ENCODE results near the gene ATXN3.
"Not testable (repeated sequence)": the region's sequence is repeated elsewhere in the genome, so short reads cannot be mapped to it uniquely, and the experiment has no call there.

ATXN3 gene

DNA sequence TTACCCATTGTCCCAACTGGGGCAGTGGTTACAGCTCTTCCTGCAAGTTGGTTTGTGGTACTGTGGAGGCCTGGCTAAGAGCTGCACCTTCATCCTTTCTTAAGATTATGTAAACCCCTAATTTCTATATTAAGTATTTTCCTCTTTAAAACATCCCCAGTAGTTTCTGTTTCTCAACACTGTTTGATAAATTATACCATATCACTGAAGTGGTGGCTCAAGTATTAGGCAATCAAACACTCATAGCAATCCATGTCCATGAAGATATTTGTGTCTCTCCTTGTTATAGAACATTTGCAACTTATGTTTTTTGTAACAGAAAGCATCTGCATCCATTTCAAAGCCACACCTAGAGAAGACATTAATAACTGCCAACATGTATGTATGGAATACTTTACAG lies 31.8 kb downstream of the ATXN3 start:
- no peak for DNase-seq (ENCODE audit: low read depth in 4 of 4, low spot score in 1 of 4)

DNA sequence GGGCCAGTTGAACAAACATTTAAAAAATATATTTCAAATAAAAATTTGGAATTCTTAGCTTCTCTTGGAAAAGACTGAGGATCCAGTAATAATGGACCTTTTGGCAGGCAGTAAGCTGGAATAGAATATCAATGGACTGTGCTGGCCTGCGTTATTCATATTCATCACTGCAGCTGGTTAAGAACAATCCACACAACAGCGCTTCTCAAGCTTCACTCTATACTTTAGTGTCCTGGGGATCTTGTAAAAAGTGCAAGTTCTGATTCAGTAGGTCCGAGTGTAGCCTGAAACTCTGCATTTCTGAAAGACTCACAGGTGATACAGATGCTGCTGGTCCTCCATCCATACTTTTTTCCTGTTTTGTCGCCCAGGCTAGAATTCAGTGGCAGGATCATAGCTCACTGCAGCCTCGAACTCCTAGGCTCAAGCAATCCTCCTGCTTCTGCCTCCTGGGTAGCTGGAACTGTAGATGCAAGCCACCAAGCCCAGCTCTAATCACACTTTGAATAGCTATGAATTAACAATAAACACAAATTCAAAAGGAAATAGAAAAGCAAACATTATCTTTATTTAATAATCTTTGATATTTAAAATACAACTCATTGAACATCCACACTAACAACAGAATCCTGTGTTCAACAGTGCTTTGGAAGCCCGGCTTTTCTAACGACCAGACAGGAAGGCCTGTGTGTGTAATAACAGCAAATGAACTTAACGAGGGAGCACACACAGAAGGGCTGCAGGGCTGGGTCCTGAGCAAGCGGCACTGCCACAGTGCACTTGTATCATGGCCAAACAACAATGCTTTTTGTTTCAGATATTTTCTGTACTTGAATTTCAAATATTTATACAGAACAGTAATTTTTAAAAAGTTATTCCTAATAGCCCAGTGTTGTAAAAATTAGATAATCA lies 48.1 kb downstream of the ATXN3 start:
- no peak for DNase-seq (ENCODE audit: low read depth in 4 of 4, low spot score in 1 of 4)

DNA sequence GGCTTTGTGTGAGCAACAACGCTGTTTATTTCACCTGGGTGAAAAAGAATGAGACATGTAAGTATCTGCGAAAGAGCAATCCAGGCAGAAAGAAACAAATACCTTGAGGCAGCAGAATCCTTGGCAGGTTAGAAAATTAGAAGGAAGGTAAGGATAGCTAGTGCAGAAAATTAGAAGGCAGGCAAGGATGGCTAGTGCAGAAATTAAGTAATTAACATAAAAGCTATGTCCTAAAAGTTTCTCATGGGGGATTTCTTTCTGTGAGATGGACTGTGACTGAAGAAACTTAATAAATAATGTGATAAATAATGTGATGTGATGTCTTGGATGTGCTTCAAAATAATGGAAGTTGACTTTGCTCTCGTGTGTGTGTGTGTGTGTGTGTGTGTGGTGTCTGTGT lies 56.6 kb downstream of the ATXN3 start:
- no peak for DNase-seq (ENCODE audit: low read depth in 4 of 4, low spot score in 1 of 4)

DNA sequence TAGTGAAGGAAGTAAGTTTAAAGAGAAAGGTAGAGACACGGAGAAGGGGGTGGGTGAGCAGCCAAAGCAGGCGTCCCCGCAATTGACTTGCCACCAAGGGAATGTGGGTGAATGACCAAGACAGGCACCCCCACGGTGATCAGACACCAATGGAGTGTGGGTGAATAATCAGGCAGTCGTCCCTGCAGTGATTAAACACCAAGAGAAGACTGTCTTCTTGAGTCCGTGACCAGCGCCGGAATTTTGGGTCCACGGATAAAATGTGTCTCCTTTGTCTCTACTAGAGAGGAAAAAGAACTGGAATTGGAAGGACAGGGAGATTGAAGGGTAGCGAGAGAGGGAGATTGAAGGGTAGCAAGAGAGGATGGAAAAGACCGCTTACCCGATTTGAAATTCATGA lies 57.2 kb downstream of the ATXN3 start:
- not testable (repeated sequence) for DNase-seq (ENCODE audit: low read depth in 4 of 4, low spot score in 1 of 4)

DNA sequence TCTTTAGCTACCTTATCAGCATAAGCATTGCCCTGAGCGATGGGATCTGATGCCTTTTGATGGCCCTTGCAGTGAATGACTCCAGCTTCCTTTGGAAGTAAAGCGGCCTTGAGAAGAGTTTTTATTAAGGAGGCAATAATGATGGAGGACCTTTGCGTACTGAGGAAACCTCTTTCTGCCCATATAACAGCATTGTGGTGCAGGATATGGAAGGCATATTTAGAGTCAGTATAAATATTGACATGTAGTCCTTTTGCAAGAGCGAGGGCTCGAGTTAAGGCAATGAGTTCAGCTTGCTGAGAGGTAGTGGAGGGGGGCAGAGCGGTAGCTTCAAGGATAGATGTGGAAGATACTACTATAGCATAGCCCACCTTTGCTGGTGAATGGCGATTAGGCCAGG lies 60.5 kb downstream of the ATXN3 start:
- DNase-seq (ENCODE audit: low read depth in 4 of 4, low spot score in 1 of 4): not testable (repeated sequence)

DNA sequence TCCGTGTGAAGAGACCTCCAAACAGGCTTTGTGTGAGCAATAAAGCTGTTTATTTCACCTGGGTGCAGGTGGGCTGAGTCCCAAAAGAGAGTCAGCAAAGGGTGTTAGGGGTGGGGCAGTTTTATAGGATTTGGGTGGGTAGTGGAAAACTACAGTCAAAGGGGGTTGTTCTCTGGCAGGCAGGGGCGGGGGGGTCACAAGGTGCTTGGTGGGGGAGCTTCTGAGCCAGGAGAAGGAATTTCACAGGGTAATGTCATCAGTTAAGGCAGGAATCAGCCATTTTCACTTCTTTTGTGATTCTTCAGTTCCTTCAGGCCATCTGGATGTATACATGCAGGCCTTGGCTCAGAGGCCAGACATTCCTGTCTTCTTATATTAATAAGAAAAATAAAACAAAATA lies 64.6 kb downstream of the ATXN3 start:
- DNase-seq (ENCODE audit: low read depth in 4 of 4, low spot score in 1 of 4): not testable (repeated sequence)

DNA sequence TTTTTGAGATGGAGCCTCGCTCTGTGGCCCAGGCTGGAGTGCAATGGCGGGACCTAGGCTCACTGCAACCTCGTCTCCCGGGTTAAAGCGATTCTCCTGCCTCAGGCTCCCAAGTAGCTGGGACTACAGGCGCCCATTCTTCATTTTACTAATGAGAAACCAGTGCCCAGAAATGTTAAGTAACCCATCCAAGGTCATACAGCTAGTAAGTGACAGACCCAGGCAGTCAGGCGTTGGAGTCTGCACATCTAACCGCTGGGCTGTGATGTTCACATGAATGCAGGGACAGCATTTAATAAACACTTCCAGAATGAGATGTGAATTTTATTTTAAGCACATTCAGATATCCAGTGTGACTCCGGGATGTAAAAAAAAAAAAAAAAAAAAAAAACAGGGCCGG lies 65.2 kb downstream of the ATXN3 start:
- DNase-seq (ENCODE audit: low read depth in 4 of 4, low spot score in 1 of 4): no peak

DNA sequence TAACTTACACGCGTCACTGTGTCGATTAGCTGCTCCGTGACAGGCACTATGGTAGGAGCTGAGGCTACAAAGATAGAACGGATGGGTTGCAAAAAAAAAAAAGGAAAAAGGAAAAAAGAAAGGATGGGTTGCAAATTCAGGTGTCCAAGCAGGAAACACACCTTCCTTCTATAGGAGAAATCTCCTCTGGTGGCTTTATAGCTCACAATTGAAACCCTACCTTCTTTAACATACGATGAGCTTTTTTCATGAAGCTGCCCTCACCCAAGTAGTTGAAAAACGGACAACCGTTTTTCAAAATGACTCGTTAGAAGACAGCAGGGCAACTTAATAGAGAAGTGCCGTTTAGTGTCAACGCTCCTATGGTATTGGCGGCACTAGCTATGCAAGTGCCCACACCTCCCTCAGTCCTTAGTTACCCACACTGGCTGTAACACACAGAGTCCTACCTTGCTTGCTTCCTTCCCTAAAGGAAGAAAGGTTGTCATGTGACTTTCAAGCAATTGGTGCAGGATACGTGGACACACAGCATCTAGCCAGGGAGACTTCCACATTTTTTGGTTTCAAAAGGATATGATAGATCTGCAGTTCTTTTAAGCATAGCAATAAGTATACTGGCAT lies 65.8 kb downstream of the ATXN3 start:
- DNase-seq (ENCODE audit: low read depth in 4 of 4, low spot score in 1 of 4): no peak

DNA sequence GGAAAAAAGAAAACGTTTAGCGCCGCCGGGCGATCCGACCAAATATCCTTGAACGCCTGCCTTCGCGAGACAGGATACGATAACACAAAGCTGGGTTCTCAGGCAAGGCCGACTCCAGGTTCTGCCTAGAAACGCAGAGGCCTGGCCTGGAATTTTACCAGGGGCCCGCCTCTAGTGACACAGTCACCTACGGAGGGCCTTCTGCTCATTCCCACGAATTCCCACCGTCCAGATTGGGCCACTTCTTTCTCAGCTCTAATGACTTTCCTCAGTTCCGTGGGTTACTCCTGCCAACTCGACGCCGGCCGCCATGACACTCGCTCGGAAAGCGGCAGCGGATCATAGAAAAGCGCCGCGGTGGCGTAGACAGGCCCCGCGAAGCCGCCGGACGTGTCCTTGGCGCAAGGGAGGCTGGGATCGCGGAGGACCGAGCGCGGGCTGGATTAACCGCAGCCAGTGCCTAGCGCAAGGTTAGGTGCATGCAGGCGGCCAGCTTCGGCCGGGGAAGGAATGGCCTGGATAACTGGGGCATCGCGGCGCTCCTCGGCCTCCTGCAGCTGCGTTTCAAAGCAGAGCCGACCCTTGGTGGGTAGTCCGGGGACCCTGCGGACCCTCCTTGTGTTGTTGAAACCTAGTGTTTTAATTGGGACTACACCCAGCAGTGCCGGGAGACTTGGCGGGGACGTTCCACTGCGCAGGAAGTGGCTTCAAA lies 66.5 kb downstream of the ATXN3 start, which contains the start of gene TRIP11:
Gene TRIP11 (minus strand): TSS at position 341 of the 712 bp plus-strand sequence. CDS start 374 bp downstream, outside the sequence.
- peak; percentile 79 to 91 (median 89) for DNase-seq (ENCODE audit: low read depth in 4 of 4, low spot score in 1 of 4)

DNA sequence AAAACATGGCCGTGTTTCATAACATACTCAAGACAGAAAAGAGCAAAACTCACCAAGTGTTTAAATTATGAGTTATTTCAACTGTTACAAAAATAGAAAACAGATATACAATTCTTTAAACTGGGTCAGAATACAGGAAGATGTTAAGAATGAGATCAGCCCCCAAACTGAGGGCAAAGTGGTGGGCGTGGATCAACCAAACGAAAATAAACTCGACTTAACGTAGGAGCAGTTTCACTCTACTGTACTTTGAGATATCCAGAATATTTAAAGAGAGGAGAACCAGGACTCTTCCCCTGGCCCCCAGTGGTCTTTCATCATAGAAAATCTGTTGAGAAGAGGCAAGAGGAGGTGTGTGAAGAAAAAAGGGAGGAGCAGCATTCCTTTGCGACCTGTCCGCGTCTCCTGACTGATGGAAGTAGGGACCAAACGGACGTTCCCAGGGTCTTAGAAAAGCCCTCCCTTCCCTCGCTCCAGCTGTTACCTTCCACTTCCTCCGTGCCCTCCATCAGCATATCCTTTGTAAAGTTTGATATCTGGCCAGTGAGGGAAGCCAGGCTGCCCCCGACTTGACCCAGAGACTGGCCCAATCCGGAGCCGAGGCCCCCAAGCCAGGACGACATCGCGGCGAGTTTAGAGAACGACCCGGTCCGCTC lies 67.2 kb downstream of the ATXN3 start:
- DNase-seq (ENCODE audit: low read depth in 4 of 4, low spot score in 1 of 4): peak in 1 of 4 experiments; percentile 2

DNA sequence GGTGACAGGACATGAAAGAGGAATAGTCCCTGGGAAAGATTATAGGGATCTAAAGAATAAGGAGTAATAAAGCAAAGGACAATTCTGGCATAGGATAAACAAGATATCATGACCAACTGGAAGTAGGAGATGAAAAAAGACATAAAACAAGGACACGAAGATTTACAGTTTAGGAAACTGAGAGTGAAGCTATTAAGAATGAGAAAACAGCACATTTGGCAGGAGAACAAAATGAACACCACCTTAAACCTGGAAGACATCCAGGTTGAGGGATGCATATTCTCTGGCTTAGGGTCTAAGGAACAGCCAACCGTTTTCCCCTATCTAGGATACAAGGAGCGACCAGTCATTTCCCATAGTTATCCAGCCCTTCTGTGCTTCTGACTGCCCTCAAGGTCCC lies 68.4 kb downstream of the ATXN3 start:
- no peak for DNase-seq (ENCODE audit: low read depth in 4 of 4, low spot score in 1 of 4)

DNA sequence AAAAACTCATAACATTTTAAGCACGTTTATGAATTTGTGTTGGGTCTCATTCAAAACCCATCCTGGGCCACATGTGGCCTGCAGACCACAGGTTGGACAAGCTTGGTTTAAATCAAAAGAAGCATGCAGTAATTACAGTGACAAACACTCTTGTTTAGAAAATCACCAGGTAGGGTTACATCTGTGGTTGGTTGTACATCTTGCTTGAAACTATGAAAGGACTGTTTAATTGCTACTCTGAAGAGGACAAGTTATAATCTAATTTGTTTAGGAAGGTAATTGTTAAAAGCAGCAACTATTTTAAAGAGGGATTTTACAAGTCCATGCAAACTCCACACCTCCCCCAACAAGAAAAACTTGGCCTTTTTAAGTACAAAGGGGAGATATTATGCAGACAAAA lies 70.5 kb downstream of the ATXN3 start:
- DNase-seq (ENCODE audit: low read depth in 4 of 4, low spot score in 1 of 4): no peak

DNA sequence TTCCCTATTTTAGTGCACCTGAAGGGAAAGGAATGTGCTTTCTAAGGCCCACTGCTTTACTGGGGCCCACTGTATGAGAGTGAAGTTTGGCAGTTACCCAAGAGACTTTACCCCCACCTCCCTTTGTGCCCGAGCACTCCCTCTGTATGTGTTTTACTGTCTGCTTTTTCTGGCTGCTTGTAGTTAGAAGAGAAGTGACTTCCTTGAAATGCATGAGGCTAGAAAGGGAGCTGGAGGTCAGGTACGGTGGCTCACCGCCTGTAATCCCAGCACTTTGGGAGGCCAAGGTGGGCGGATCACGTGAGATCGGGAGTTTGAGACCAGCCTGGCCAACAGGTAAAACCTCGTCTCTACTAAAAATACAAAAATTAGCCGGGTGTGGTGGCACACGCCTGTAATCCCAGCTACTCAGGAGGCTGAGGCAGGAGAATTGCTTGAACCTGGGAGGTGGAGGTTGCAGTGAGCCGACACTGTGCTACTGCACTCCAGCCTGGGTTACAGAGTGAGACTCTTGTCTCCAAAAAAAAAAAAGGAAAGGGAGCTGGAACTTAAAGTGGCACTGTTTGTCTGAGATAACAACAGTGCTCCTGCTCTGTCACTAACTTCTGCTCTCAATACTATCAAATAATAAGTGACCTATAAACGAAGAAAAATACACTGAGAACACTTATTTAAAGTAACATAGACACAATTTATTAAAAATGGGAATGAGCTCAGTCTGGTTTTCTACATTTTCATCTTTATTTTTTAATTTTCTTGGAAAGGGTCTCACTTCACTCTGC lies 72.3 kb downstream of the ATXN3 start:
- DNase-seq (ENCODE audit: low read depth in 4 of 4, low spot score in 1 of 4): no peak

DNA sequence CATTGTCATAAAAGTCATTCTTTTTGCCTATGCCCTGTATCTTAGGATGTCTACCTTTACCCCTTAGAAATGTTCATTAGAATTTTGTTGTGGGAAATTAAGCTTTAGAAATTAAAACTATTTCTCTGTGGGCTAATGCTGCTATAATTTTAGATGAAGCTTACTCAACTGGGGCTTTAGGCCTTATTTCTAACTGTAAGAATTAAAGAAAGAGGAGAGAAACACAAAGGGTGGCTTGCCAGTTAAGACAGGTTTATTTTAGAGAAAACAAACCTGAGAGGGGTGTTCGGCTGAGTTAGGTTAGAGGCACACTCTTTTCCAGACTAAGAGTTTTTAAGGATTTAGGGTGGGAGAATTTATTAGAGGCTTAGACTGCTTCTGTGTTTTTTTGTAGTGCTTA lies 72.9 kb downstream of the ATXN3 start:
- DNase-seq (ENCODE audit: low read depth in 4 of 4, low spot score in 1 of 4): no peak

DNA sequence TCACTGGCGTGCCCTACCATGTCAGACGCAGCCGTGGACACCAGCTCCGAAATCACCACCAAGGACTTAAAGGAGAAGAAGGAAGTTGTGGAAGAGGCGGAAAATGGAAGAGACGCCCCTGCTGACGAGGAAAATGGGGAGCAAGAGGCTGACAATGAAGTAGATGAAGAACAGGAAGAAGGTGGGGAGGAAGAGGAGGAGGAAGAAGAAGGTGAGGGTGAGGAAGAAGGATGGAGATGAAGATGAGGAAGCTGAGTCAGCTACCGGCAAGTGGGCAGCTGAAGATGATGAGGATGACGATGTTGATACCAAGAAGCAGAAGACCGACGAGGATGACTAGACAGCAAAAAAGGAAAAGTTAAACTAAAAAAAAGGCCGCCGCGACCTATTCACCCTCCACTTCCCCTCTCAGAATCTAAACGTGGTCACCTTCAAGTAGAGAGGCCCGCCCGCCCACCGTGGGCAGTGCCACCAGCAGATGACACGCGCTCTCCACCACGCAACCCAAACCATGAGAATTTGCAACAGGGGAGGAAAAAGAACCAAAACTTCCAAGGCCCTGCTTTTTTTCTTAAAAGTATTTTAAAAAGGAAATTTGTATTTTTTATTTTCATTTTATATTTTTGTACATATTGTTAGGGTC lies 79.7 kb downstream of the ATXN3 start:
- no peak for DNase-seq (ENCODE audit: low read depth in 4 of 4, low spot score in 1 of 4)

DNA sequence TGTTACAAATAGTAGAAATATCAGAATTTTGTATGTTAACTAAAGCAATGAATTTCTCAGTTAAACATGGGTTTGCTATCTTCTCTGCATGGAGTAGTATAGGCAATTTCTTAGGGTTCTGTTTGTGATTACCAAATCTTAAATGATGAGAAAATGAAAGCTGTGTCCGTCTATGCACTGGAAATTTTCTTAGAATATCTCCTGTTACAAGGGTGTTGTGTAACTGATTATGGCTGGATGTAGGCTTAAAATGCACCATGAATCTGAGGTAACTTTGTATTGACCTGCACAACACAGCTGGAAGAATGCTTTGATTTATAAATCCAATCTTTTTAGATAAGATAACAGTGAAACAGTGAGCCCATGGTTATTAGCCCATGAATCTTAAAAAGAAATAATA lies 84.3 kb downstream of the ATXN3 start:
- DNase-seq (ENCODE audit: low read depth in 4 of 4, low spot score in 1 of 4): no peak

DNA sequence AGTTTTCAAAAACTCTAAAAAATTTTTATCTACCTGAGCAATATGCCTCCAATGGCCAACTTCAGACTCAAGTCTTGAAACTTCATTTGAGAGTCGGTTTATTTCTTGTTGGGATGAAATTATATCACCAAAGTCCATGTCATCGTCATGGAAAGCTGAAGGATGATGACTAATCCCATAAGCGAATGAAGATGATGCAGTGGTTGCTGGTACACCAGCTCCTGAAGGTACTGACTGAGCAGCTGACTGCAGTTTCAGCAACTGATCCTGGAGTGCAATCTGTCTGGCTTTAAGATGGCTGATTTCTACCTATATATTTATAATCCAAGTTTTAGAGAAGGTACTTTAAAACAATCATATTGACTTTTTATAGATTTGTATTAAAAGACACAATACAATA lies 84.9 kb downstream of the ATXN3 start:
- no peak for DNase-seq (ENCODE audit: low read depth in 4 of 4, low spot score in 1 of 4)

DNA sequence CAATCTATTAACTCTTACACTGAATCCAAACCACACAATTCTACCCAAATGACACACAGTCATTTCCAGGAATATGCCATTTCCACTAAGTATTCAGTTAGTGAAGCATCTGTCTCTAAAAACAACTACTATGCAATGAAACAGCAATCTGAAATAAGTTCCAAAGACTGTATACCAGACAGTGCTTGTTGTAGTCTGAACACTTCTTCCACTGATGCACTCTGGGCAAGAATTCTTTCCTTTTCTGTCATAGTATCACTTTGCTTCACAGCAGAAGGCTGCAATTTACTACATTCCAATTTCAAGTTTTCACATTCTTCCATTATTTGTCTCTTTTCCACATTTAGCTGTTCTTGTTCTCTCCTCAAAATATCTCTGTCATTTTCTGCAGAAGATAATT lies 92.3 kb downstream of the ATXN3 start:
- no peak for DNase-seq (ENCODE audit: low read depth in 4 of 4, low spot score in 1 of 4)

DNA sequence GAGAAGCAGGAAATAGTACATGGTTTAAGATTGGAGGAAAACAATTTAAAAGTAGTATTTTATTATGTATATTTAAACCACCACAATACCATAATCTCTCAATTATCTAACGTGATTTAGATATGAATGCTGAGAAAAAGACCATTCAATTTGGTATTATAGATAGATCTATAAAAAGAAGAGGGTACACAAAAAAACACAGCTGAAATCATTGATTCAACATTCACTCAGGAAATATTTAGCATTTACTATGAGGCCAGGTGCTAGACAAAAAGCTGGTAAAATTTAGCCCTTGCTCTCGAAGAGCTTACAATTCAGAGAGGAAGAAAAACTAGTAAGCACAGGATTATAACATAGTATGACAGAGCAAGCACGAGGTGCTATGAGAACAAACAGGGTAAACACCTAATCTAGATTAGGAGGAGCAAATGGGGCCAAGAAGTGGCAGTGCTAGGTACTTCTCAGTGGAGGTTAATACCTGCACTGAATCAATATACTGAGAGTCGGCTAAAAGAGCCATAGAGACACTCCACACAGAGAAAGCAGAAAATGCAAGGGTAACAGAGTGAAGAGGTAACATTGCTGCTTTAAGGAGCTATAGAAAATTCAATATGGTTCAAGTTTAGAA lies 94.1 kb downstream of the ATXN3 start:
- DNase-seq (ENCODE audit: low read depth in 4 of 4, low spot score in 1 of 4): no peak

DNA sequence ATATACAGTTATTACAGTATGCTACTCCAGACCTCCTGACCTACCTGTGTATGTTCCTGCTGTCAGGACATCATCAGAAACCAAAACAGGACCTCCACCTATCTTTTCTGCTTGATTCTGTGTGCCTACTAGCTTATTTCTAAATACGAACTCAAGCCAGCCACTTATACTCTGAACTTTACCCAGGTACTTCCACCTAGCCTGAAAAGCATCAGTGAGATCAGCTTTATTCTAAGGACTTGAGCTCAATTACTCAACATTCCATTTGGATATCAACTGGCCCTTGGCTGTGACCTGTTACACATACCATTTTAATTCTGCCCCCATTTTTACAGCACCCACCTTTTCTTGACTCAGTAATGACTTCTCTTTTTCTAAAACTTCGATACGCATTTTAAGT lies 95.7 kb downstream of the ATXN3 start:
- DNase-seq (ENCODE audit: low read depth in 4 of 4, low spot score in 1 of 4): no peak

All from stimulated activated CD4-positive, alpha-beta T cell treated with anti-CD3 and anti-CD28 coated beads, Interleukin-1b, Interleukin-23, amount 100 ng/mL, for 24 hours (primary cell).